ENCODE measurements around the gene MTNR1B.

MTNR1B gene

DNA sequence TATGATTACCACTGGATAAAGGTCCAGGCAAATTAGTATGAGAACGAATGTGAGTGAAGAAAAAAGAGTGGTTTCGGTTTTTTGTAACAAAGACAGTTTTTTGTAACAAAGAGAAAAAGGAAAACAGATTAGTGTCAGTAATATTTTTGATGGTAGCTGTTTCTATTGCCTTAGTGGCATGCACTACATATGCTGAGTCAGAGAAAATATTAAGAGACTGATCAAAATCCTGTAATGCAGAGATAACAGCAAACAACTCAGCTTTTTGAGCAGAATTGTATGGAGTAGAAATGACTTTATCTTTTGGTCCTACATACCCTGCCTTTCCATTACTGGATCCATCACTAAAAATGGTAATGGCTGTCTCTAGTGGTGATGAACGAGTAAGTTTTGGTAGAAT lies 22.7 kb upstream of the MTNR1B start:
- Histone ChIP-seq H3K9ac (ENCODE audit: low read length) (no peak overlapping the region), H3K79me1 (replicated peaks; ENCODE audit: low read length, poor library complexity, severe bottlenecking) (no peaks in the 10 kb centered on the region), H2BK12ac (ENCODE audit: low read length in 2 of 2) (no peak overlapping the region), H3K4me1 (ENCODE audit: control insufficient read depth, insufficient read depth, low read depth, low read length) (no peaks in the 10 kb centered on the region), H4K8ac (ENCODE audit: low read length) (no peak overlapping the region), H3K9me3 (ENCODE audit: control insufficient read depth, low read length) (peaks cover 23% of the 10 kb centered on the region), H2AK5ac (ENCODE audit: low read length, severe bottlenecking) (no peak overlapping the region), H3K4me3 (ENCODE audit: insufficient read depth in 1 of 2, low read depth in 1 of 2, low read length in 2 of 2) (no peak overlapping the region), H2BK120ac (ENCODE audit: low read depth, low read length) (no peak overlapping the region), H3K14ac (ENCODE audit: low read length in 2 of 2) (no peak overlapping the region), H2AFZ (ENCODE audit: low read depth, low read length) (no peak overlapping the region), H3K4ac (ENCODE audit: low read depth in 1 of 2, low read length in 2 of 2) (no peak overlapping the region), H3K27me3 (ENCODE audit: control insufficient read depth in 1 of 2, insufficient read depth in 1 of 2, low read length in 2 of 2) (no peaks in the 10 kb centered on the region), H2BK15ac (ENCODE audit: low read depth, poor library complexity, severe bottlenecking) (no peak overlapping the region), H3K27ac (ENCODE audit: low read length, poor library complexity, severe bottlenecking) (no peak overlapping the region), H3K36me3 (ENCODE audit: control insufficient read depth in 1 of 2, insufficient read depth in 2 of 2, low read depth in 1 of 2, low read length in 2 of 2) (no peaks in the 10 kb centered on the region), H3K18ac (ENCODE audit: low read depth in 1 of 2, low read length in 2 of 2) (no peak overlapping the region), H3K23ac (ENCODE audit: low read length in 2 of 2) (no peak overlapping the region), H3K4me2 (ENCODE audit: low read length, poor library complexity, severe bottlenecking) (no peak overlapping the region), H2BK5ac (ENCODE audit: low read depth, low read length, poor library complexity, severe bottlenecking) (no peak overlapping the region), H4K91ac (ENCODE audit: low read length) (no peak overlapping the region)
- DNase-seq, result no peak
- WGBS, result 71% methylated on average over 3 of the region's 3 CpGs

GRCh38 chr11:92948116-92948515 lies 21.3 kb upstream of the MTNR1B start:
- H3K14ac ChIP-seq (ENCODE audit: low read length in 2 of 2), result no peak overlapping the region
- DNase-seq, result no peak
- no peak overlapping the region for H3K4me2 ChIP-seq (ENCODE audit: low read length, poor library complexity, severe bottlenecking)
- no peak overlapping the region for H3K9ac ChIP-seq (ENCODE audit: low read length)
- H3K36me3 ChIP-seq (ENCODE audit: control insufficient read depth in 1 of 2, insufficient read depth in 2 of 2, low read depth in 1 of 2, low read length in 2 of 2), result no peaks in the 10 kb centered on the region
- no peak overlapping the region for H3K4me3 ChIP-seq (ENCODE audit: insufficient read depth in 1 of 2, low read depth in 1 of 2, low read length in 2 of 2)
- no peak overlapping the region for H2AFZ ChIP-seq (ENCODE audit: low read depth, low read length)
- H3K23ac ChIP-seq (ENCODE audit: low read length in 2 of 2), result no peak overlapping the region
- no peak overlapping the region for H4K91ac ChIP-seq (ENCODE audit: low read length)
- H2BK120ac ChIP-seq (ENCODE audit: low read depth, low read length), result no peak overlapping the region
- H3K27me3 ChIP-seq (ENCODE audit: control insufficient read depth in 1 of 2, insufficient read depth in 1 of 2, low read length in 2 of 2), result no peaks in the 10 kb centered on the region
- H3K27ac ChIP-seq (ENCODE audit: low read length, poor library complexity, severe bottlenecking), result no peak overlapping the region
- H2BK5ac ChIP-seq (ENCODE audit: low read depth, low read length, poor library complexity, severe bottlenecking), result no peak overlapping the region
- 96% methylated on average over 5 of the region's 5 CpGs for WGBS
- H3K18ac ChIP-seq (ENCODE audit: low read depth in 1 of 2, low read length in 2 of 2), result no peak overlapping the region
- H2AK5ac ChIP-seq (ENCODE audit: low read length, severe bottlenecking), result no peak overlapping the region
- H3K9me3 ChIP-seq (ENCODE audit: control insufficient read depth, low read length), result peaks cover 18% of the 10 kb centered on the region
- no peak overlapping the region for H3K4ac ChIP-seq (ENCODE audit: low read depth in 1 of 2, low read length in 2 of 2)
- no peak overlapping the region for H2BK12ac ChIP-seq (ENCODE audit: low read length in 2 of 2)
- H3K4me1 ChIP-seq (ENCODE audit: control insufficient read depth, insufficient read depth, low read depth, low read length), result no peaks in the 10 kb centered on the region
- no peak overlapping the region for H2BK15ac ChIP-seq (ENCODE audit: low read depth, poor library complexity, severe bottlenecking)
- no peaks in the 10 kb centered on the region for H3K79me1 ChIP-seq (replicated peaks; ENCODE audit: low read length, poor library complexity, severe bottlenecking)
- no peak overlapping the region for H4K8ac ChIP-seq (ENCODE audit: low read length)

DNA sequence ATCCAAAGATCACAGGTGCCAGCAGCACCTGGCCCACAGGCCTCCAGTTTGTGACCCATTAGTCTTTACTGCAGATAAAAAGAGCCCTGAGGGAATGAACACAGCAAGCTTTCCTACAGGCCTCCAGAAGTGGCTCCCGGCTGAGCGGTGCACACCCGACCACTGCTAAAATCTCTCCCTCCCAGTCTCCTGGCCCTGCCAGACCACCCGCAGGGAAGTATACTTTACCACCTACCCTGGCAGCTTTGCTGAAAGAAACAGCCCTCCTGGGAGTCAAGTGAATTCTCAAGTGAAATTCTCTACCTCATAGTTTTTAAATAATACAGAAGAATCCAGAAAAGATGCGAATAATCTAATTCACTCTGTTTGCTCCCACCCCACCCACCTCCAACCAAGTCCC lies 15.4 kb upstream of the MTNR1B start:
- no peak overlapping the region for H3K4ac ChIP-seq (ENCODE audit: low read depth in 1 of 2, low read length in 2 of 2)
- H3K79me1 ChIP-seq (replicated peaks; ENCODE audit: low read length, poor library complexity, severe bottlenecking), result no peaks in the 10 kb centered on the region
- H3K9ac ChIP-seq (ENCODE audit: low read length), result no peak overlapping the region
- no peak overlapping the region for H3K18ac ChIP-seq (ENCODE audit: low read depth in 1 of 2, low read length in 2 of 2)
- no peak overlapping the region for H4K91ac ChIP-seq (ENCODE audit: low read length)
- H2BK5ac ChIP-seq (ENCODE audit: low read depth, low read length, poor library complexity, severe bottlenecking), result no peak overlapping the region
- no peaks in the 10 kb centered on the region for H3K4me1 ChIP-seq (ENCODE audit: control insufficient read depth, insufficient read depth, low read depth, low read length)
- no peak overlapping the region for H3K4me3 ChIP-seq (ENCODE audit: insufficient read depth in 1 of 2, low read depth in 1 of 2, low read length in 2 of 2)
- H4K8ac ChIP-seq (ENCODE audit: low read length), result no peak overlapping the region
- H3K14ac ChIP-seq (ENCODE audit: low read length in 2 of 2), result no peak overlapping the region
- H3K36me3 ChIP-seq (ENCODE audit: control insufficient read depth in 1 of 2, insufficient read depth in 2 of 2, low read depth in 1 of 2, low read length in 2 of 2), result no peaks in the 10 kb centered on the region
- no peak overlapping the region for H2BK15ac ChIP-seq (ENCODE audit: low read depth, poor library complexity, severe bottlenecking)
- no peak overlapping the region for H3K27ac ChIP-seq (ENCODE audit: low read length, poor library complexity, severe bottlenecking)
- no peak overlapping the region for H3K23ac ChIP-seq (ENCODE audit: low read length in 2 of 2)
- H2BK120ac ChIP-seq (ENCODE audit: low read depth, low read length), result no peak overlapping the region
- WGBS, result 93% methylated on average over 5 of the region's 5 CpGs
- peaks cover 5% of the 10 kb centered on the region for H3K9me3 ChIP-seq (ENCODE audit: control insufficient read depth, low read length)
- no peak overlapping the region for H3K4me2 ChIP-seq (ENCODE audit: low read length, poor library complexity, severe bottlenecking)
- no peak overlapping the region for H2AK5ac ChIP-seq (ENCODE audit: low read length, severe bottlenecking)
- H3K27me3 ChIP-seq (ENCODE audit: control insufficient read depth in 1 of 2, insufficient read depth in 1 of 2, low read length in 2 of 2), result peaks cover 0 to 3% of the 10 kb centered on the region in 2 experiments
- no peak overlapping the region for H2AFZ ChIP-seq (ENCODE audit: low read depth, low read length)
- no peak for DNase-seq
- H2BK12ac ChIP-seq (ENCODE audit: low read length in 2 of 2), result no peak overlapping the region

- no peaks in the 10 kb centered on the region for H3K79me1 ChIP-seq (replicated peaks; ENCODE audit: low read length, poor library complexity, severe bottlenecking)
- no peak overlapping the region for H2BK15ac ChIP-seq (ENCODE audit: low read depth, poor library complexity, severe bottlenecking)
- H3K36me3 ChIP-seq (ENCODE audit: control insufficient read depth in 1 of 2, insufficient read depth in 2 of 2, low read depth in 1 of 2, low read length in 2 of 2), result no peaks in the 10 kb centered on the region
- H3K4me3 ChIP-seq (ENCODE audit: insufficient read depth in 1 of 2, low read depth in 1 of 2, low read length in 2 of 2), result no peak overlapping the region
- H3K27me3 ChIP-seq (ENCODE audit: control insufficient read depth in 1 of 2, insufficient read depth in 1 of 2, low read length in 2 of 2), result peaks cover 0 to 3% of the 10 kb centered on the region in 2 experiments
- peaks cover 4% of the 10 kb centered on the region for H3K9me3 ChIP-seq (ENCODE audit: control insufficient read depth, low read length)
- H4K91ac ChIP-seq (ENCODE audit: low read length), result no peak overlapping the region
- no peak overlapping the region for H3K23ac ChIP-seq (ENCODE audit: low read length in 2 of 2)
- no peak overlapping the region for H3K4ac ChIP-seq (ENCODE audit: low read depth in 1 of 2, low read length in 2 of 2)
- DNase-seq, result no peak
- H3K4me1 ChIP-seq (ENCODE audit: control insufficient read depth, insufficient read depth, low read depth, low read length), result no peaks in the 10 kb centered on the region
- H2BK12ac ChIP-seq (ENCODE audit: low read length in 2 of 2), result no peak overlapping the region
- no peak overlapping the region for H2BK5ac ChIP-seq (ENCODE audit: low read depth, low read length, poor library complexity, severe bottlenecking)
- no peak overlapping the region for H2AK5ac ChIP-seq (ENCODE audit: low read length, severe bottlenecking)
- H2AFZ ChIP-seq (ENCODE audit: low read depth, low read length), result no peak overlapping the region
- no peak overlapping the region for H2BK120ac ChIP-seq (ENCODE audit: low read depth, low read length)
- H3K27ac ChIP-seq (ENCODE audit: low read length, poor library complexity, severe bottlenecking), result no peak overlapping the region
- H4K8ac ChIP-seq (ENCODE audit: low read length), result no peak overlapping the region
- H3K18ac ChIP-seq (ENCODE audit: low read depth in 1 of 2, low read length in 2 of 2), result no peak overlapping the region
- H3K14ac ChIP-seq (ENCODE audit: low read length in 2 of 2), result no peak overlapping the region
- H3K4me2 ChIP-seq (ENCODE audit: low read length, poor library complexity, severe bottlenecking), result no peak overlapping the region
- no peak overlapping the region for H3K9ac ChIP-seq (ENCODE audit: low read length)
Measured at GRCh38 chr11:92955860-92956259, 13.6 kb upstream of the MTNR1B start.

All from mesenchymal stem cell (in vitro differentiated cells and primary cell).